ENCODE measurements around the gene HHLA2.

The HHLA2 gene

DNA sequence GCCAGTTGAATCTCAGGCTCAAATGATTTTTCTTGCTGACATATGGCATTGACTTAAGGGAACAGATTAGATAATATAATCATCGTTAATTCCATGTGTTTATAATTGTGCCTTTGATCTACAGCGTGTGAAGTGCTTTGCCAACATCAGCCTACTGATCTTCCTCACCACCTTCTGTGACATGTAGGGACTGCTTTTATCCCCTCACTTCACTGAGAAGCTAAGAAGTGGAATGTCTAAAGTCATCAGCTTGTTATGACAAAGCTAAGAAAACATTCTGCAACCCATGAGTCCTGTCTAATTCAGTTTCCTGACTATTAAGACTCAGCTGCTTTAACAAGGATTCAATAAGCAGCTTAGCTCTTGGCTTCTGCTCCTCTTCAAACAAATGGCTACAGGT lies 108.0 kb downstream of the HHLA2 start:
- TF ChIP-seq POLR2A (IDR thresholded peaks at IDR 0.05; ENCODE audit: extremely low read depth, insufficient read length) (no peak), CTCF (IDR thresholded peaks at IDR 0.05; ENCODE audit: low read depth, low read length) (no peak), MYC (IDR thresholded peaks at IDR 0.05; ENCODE audit: low read depth, low read length) (no peak)
- TF ChIP-seq, protein P1, sequence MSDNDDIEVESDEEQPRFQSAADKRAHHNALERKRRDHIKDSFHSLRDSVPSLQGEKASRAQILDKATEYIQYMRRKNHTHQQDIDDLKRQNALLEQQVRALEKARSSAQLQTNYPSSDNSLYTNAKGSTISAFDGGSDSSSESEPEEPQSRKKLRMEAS (IDR thresholded peaks at IDR 0.05; ENCODE audit: low read depth, low read length) = no peak
- no peak overlapping the region for H3K4me3 ChIP-seq (ENCODE audit: low read depth, low read length)
- no peak for DNase-seq (ENCODE audit: low read depth)

DNA sequence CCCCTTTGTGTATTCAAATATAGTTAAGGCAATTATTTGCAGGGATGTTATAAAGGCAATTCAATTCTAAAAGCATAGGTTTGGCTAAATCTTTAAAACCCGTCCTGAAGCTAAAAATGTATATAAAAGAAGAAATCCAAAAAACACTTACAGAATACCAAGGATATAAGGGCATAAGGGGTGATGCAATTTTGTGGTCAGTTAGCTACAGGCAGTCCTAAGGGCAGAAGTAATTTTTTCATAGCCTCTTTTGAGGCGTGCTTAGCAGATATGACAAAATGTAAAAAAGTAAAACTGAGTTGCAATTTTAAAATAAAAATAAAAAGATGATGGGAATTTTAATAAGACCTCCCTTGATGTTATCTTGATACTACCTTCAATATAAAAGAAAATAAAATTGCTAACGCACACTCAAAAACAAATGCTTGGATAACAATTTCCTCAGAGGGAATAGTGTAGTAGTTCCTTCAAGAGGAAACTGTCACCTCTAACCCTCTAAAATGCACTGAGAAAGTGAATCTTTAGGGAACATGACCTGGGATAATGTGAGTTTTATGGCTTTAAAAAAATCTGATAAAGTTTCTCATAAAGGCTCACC lies 109.8 kb downstream of the HHLA2 start:
- DNase-seq (ENCODE audit: low read depth) = peak; percentile 81
- no peak for TF ChIP-seq MYC (IDR thresholded peaks at IDR 0.05; ENCODE audit: low read depth, low read length)
- no peak for TF ChIP-seq CTCF (IDR thresholded peaks at IDR 0.05; ENCODE audit: low read depth, low read length)
- TF ChIP-seq POLR2A (IDR thresholded peaks at IDR 0.05; ENCODE audit: extremely low read depth, insufficient read length) = no peak
- TF ChIP-seq, protein P1 (IDR thresholded peaks at IDR 0.05; ENCODE audit: low read depth, low read length) = no peak
- H3K4me3 ChIP-seq (ENCODE audit: low read depth, low read length) = no peak overlapping the region

DNA sequence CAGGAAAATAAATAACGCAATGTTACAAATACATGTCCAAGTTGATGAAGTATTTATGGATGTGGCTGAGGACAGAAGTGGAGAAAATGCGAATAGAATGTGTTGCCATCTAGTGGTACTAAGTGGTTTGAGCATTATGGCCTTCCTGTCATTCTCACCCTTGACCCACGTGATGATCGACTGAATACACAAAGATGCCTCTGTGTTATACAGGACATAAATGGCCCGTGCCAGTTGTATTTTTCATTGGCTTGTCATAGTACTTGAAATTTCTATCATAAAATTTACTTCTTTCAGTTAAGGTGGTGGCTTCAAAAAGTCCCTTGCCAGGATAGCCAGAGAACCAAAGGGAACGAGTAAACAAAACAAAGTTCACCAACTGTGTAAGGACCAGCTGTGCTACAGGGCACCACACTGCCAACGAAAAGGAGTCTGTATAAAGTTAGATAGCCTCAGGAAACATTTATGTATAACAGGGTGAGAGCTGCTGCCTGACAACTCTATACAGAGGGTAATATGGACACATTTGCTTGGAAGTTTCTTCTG lies 110.4 kb downstream of the HHLA2 start:
- TF ChIP-seq, protein P1 (IDR thresholded peaks at IDR 0.05; ENCODE audit: low read depth, low read length) = peak; percentile 75
- TF ChIP-seq MYC (IDR thresholded peaks at IDR 0.05; ENCODE audit: low read depth, low read length) = no peak
- peak; percentile 54 for TF ChIP-seq CTCF (IDR thresholded peaks at IDR 0.05; ENCODE audit: low read depth, low read length)
- peak; percentile 72 for DNase-seq (ENCODE audit: low read depth)
- H3K4me3 ChIP-seq (ENCODE audit: low read depth, low read length) = no peak overlapping the region

- TF ChIP-seq, protein P1 (IDR thresholded peaks at IDR 0.05; ENCODE audit: low read depth, low read length) = no peak
- TF ChIP-seq CTCF (IDR thresholded peaks at IDR 0.05; ENCODE audit: low read depth, low read length) (no peak), POLR2A (IDR thresholded peaks at IDR 0.05; ENCODE audit: extremely low read depth, insufficient read length) (no peak), MYC (IDR thresholded peaks at IDR 0.05; ENCODE audit: low read depth, low read length) (no peak)
- peak; percentile 22 for DNase-seq (ENCODE audit: low read depth)
- no peak overlapping the region for H3K4me3 ChIP-seq (ENCODE audit: low read depth, low read length)
These were observed 111.5 kb downstream of the HHLA2 start for GRCh38 chr3:108407886-108408285.

- TF ChIP-seq, protein P1 (IDR thresholded peaks at IDR 0.05; ENCODE audit: low read depth, low read length) = no peak
- TF ChIP-seq CTCF (IDR thresholded peaks at IDR 0.05; ENCODE audit: low read depth, low read length) = no peak
- TF ChIP-seq POLR2A (IDR thresholded peaks at IDR 0.05; ENCODE audit: extremely low read depth, insufficient read length) = no peak
- TF ChIP-seq MYC (IDR thresholded peaks at IDR 0.05; ENCODE audit: low read depth, low read length) = no peak
- H3K4me3 ChIP-seq (ENCODE audit: low read depth, low read length) = no peak overlapping the region
- no peak for DNase-seq (ENCODE audit: low read depth)
These were observed 112.8 kb downstream of the HHLA2 start for GRCh38 chr3:108408883-108409799.

Measured in NB4 (cell line).